HG03103 (cell line): ENCODE data around the gene GREB1L.
"Not testable (repeated sequence)": the region's sequence is repeated elsewhere in the genome, so short reads cannot be mapped to it uniquely, and the experiment has no call there.

Experiments
- ATAC-seq: cut with Tn5 transposase; IDR thresholded peaks from one replicate; pipeline ENCODE4 v1.9.1; 2021; ENCODE audit warnings: low read depth; ENCODE audit not compliant: unreplicated experiment

GREB1L gene

DNA sequence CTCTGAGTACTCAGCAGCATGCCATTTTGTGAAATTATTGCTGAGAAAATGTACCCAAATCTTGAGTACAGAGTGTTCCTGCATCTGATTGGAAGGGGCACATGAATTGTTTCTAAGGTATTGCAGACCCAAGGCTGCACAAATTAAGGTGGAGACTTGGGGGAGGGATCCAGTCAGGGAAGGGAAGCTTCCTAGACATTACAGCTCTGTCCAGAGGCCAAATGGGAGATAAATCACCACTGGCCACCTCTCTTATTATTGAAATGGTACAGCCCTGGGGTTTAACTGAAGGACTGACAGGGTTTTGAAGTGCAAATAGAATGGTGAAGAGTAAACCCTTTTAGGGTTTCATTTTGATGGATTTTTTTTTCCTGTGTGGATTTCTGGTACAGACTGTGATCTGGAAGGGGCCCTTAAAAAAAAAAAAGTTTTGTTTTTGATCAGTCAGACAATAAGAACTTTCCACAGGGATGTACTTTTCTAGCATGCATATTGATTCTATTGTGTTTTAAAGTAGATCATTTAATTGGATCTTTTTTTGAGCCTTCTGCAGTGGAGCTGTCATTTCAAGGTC lies 119.4 kb downstream of the GREB1L start:
- ATAC-seq: no peak

DNA sequence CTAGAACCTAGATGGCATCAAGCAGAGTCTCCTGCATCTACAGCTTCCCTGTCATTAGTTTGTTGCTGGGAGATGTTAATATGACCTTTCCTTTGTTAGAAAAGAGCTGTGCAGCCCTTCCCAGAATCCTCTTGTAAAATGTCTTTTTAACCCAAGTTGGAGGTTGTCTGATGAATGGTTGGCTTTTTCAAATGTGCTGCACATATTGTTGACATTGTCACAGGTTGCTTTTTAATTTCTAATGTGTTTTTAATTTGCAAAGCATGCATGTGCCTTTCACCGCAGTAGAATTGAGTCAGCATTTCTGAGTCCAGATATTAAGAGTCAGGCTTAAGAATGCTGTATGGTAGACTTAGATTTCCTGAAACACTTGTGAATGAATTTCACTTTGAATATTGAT lies 120.8 kb downstream of the GREB1L start:
- no peak for ATAC-seq

DNA sequence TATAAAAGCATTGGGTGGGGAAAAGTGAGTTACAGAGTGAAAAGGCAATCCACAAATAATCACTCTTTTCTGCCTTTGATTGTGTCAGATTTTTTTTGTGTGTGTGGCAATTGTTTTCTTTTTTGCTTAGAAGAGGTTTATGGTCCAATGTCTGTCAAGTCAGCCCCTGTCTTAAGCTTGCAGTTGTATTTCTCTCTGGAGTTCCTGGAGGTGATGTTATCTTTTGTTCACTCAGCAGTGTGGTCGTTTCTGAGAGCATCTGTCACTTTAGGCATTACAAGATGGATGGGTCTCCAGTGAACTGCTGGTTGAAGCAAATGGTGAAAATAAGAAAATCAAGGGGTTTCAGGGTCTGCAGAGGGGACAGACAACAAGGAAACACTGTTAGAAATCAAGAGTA lies 121.3 kb downstream of the GREB1L start:
- ATAC-seq: no peak

DNA sequence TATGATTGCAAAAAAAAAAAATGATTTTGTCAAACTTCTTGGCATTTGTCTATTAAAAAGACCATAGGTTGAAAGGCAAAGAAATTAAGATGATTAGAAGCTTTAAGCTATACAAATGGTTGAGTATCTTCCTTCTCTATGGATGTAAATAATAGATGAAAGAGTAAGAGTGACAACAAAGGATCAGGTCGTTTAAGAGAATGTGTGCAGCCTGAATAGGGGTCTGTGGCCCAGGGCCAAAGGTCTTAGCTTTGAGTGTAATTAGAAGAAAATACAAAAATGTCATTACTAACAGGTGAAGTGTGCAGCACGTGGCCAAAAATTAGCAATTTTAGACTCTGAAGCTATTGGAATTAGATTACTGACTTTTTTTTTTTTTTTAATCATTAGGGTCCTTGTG lies 122.4 kb downstream of the GREB1L start:
- ATAC-seq: no peak

DNA sequence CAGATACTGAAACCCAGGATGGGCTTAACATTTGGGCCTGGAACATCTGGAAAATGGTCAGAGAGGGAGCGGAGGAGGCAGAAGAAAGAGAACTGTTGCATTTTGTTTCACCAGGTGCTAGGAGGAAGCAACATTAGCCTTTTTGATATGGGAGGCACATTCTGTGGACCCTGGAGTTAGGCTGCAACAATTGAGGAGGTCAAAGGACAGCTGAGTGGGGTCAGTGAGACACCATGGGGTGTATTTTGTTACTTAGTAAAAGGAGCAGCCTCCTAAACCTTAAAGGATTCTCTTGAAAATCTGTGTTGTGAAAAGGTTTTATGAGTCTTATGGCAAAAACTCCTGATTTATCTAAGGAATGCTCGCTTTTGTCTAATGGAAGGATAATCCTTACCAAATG lies 124.9 kb downstream of the GREB1L start:
- no peak for ATAC-seq

DNA sequence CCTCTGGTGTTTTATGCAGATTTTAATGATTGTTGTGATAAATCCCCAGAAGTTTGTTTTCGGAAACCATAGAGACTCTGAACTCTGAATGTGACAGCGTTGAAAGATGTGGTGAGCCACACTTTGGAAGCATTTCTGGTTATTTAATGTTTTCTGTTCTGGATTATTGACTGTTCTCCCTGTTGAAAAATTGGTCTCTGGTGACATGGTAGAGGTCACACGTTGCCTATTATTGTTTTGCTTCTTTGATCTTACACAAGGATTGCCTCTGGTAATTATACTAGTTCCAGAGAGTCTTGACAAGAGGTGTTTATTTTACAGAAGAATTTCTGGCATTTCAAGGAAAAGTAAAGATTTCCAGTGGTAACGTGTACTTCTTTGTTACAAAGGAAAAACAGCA lies 127.1 kb downstream of the GREB1L start:
- no peak for ATAC-seq

DNA sequence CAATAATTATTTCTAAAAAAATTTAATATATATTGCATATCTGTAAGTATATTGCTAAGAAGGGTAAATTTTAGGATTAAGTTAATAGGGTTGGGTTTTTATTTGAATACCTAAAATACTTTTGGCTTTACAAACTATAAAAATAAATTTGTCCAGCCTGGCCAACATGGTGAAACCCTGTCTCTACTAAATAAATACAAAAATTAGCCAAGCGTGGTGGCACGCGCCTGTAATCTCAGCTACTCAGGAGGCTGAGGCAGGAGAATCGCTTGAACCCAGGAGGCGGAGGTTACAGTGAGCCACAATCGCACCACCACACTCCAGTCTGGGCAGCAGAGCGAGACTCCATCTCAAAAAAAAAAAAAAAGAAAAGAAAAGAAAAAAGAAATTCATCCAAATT lies 127.6 kb downstream of the GREB1L start:
- ATAC-seq: not testable (repeated sequence)

DNA sequence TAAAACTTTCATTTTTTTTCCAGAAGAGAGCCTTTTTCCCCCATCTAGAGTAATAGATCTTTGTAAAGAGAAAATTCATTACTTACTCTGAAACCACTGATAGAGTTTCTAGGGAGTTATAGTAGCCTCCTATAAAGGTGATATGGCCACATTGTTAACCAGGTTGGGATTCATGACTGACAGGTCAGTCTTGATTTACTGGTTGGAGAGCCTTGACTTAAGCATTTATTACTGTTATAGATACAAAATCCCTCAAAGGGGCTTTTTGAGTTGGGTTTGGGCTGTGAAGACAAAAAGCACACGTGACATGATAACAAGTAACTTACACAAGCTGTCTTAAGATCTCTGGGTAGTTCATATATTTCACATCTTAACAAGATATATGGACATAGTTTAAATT lies 141.0 kb downstream of the GREB1L start:
- ATAC-seq: no peak

DNA sequence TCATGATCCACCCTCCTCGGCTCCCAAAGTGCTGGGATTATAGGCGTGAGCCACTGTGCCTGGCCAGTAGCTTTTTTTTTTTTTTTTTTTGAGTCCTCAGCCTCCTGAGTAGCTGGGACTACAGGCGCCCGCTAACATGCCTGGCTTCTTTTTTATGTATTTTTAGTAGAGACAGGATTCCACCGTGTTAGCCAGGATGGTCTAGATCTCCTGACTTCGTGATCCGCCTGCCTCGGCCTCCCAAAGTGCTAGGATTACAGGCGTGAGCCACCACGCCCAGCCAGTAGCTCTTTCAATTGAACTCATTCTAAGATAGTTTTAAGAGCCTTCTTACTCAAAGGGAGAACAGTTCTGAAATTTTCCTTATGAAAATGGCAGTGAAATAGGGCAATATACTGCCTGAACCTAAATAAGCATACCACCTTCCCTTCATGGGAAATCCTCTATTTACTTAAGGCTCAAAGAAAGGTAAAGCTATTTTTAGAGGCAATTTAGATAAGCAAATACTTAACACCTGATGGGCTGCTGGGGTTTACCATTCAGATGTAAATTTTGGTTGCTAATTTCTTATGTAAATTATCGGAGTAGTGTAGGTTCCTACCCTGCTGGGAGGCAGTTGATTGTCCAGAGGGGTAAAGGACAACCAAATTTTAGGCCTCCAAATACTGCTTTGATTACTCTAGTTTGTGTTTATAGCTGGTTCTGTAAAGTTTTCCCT lies 144.7 kb downstream of the GREB1L start:
- no peak for ATAC-seq

DNA sequence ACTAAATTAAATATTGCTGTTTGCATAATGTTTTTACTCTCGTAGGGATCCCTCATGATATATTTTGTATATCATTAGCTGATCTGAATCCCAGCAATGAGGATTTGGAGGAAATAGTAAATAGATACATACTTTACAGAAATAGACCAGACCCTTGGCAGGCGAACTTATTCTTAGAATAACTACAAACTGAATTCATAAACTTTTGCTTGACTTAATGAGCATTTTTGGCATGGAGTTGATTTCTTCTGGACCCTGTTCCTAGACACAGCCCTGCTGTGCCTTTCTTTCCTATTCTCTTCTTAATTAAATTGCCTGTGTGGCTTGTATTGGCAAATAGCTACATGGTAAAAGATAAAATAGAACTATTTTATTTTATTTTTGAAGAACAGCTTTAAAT lies 145.9 kb downstream of the GREB1L start:
- ATAC-seq: no peak

DNA sequence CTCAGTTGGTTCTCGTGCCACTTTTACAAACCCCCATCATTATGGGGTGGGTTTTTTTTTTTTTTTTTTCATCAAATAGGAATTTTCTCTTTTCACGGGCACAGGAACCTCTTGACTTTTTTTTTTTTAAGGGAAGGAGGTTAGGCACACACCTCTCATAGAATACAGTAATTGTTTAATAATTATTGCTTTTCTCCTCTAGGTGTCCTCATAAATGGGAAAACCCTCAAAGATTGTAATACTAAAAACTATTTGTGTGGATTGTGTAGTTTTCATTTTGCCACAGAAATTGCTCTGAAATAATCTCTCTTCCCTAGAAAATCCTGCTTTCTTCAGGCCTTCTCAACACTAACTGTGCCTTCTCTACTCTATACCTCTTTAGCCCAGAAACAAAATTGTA lies 147.3 kb downstream of the GREB1L start:
- ATAC-seq: no peak

DNA sequence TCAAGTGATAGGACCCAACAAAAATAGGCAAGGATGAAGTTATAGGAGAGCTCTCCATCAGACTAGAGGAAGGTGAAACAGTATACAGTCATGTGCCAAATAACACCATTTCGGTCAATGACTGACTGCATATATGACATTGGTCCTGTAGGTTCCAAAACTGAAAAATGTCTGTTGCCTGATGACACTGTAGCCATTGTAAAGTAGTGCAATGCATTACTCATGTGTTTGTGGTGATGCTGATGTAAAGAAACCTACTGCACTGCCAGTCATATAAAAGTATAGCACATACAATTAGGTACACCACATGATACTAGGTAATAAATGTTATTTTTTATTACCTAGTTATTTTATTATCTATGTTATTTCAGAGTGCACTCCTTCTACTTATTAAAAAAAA lies 147.9 kb downstream of the GREB1L start:
- ATAC-seq: no peak

DNA sequence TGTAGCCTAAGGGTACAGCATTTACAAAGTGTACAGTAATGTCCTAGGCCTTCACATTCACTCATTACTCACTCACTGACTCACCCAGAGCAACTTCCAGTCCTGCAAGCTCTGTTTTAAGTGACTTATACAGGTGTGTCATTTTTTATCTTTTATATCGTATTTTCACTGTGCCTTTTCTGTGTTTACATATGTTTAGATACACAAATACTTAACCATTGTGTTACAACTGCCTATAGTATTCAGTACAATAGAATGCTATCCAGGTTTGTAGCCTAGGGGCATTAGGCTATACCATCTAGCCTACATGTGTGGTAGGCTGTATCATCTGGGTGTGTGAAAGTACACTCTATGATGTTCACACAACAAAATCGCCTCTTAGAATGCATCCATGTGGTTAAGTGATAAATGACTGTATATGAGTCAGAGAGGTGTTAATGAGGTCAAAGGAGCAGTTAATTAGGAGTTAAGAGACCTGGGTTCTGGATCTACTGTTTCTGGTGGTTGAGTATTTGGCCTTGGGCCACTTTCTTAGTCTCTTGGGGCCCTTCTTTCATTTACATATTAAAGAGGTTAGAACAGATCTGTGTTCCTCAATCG lies 149.1 kb downstream of the GREB1L start:
- no peak for ATAC-seq

DNA sequence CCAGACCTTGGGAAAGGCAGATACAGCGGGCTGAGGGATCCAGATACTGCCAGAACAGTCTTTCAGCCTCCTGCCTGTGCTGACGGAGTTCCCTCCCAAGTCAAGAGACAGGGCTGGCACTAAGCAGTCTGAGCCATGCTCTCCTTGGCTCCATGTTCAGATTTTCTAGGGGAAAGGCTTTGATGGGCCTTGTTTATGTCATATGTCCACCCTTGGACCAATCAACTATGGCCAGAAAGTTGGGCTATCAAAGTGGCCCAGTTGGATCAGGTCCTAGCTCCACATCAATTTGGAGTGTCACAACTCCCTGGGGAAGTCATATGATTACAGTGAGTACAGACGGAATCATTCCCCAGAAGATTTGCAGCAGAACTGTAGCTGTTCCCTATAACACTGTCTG lies 152.0 kb downstream of the GREB1L start:
- ATAC-seq: no peak

DNA sequence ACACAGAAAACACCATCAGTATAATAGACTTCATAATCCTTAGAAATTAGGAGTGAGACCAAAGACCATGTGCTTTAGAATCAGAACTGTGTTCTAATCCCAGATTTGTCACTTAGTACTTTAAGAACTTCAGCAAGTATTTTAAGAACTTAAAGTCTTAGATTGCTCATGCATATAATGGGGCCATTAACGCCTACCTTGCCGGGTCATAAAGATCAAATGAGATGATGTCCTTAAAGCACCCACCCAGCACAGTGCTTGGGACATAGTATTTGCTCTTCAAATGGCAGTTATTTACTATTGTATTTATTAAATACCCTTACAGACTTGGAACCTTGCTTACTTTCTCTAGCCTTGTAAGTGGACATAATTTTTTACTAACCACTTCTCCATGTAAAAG lies 156.1 kb downstream of the GREB1L start:
- ATAC-seq: no peak

DNA sequence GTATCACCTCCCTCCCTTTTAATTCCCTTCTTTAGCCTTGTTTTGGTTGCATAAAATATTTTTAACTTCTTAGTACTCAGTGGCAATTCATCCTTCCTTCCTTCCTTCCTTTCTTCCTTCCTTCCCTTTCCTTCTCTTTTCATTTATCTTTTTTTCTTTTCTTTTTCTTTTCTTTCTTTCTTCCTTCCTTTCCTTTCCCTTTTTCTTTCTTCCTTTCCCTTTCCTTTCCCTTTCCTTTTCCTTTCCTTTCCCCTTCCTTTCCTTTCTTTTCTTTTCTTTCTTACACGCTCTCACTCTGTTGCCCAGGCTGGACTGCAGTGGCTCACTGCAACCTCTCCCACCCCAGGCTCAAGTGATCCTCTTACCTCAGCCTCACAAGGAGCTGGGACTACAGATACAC lies 160.2 kb downstream of the GREB1L start:
- no peak for ATAC-seq

DNA sequence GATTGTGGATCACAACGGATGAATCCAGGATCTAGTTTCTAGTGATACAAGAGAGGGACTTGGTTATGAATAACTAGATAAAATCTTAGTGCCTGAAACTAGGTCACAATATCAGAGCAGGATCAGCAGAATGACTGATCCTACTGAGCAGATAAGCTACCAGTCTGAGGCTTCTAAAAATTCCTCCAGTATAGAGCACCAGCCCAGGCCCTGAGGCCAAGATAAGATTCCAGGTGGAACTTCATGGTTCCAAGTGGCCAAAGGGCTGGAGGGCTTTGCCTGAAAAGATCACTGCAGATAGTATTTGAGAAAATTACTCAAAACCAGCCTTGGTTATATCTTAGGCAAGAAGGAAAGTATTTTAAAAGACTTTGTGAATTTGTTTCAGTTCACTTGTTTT lies 162.4 kb downstream of the GREB1L start:
- ATAC-seq: no peak

DNA sequence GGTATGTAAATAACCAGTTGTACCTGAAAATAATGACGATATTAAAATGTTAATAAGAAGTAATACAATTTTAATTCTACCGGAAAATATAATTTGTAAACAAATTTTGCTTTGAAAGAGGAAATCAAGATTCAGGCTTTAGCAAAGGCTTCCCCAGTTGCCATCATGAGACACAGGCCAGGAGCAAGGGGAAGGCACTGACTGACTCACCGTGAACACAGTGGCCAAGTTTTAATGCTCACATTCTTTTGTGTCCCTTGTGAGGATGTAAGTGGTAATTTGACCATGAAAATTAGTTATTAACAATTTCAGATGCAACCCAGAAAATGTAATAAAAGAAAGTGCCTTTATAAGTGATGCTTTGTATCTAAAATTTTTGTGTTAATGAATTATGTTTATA lies 164.1 kb downstream of the GREB1L start:
- ATAC-seq: no peak

DNA sequence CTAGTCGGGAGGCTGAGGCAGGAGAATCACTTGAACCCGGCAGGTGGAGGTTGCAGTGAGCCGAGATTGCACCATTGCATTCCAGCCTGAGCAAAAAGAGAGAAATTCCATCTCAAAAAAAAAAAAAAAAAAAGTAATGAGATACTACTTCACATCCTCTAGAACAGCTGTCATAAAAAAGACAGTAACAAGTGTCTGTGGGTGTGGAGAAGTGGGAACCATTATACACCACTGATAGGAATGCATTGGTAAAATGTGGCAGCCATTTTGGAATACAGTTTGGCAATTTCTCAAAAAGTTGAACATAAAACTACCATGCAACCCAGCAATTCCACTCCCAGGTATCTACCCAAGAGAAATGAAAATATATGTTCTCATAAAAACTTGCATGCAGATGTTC lies 166.6 kb downstream of the GREB1L start:
- no peak for ATAC-seq

DNA sequence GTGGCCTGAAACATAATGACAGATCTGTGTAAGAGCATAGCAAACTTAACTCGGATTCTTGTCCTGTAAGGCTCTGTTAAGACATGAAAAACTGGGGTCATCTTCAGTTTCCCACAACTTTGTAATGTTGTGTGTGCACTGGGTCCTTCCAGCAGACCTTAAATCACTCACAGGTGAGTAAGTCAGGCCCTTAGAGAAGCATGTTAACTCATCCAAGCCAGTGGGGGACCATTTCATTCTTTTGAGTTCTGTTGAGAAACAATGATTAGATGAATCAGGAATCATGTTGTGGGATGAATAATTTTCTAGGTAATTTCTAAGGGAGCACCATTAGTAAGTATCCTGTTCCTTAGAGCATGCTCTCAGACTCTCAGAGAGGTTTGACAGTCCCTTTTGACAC lies 191.4 kb downstream of the GREB1L start:
- no peak for ATAC-seq

DNA sequence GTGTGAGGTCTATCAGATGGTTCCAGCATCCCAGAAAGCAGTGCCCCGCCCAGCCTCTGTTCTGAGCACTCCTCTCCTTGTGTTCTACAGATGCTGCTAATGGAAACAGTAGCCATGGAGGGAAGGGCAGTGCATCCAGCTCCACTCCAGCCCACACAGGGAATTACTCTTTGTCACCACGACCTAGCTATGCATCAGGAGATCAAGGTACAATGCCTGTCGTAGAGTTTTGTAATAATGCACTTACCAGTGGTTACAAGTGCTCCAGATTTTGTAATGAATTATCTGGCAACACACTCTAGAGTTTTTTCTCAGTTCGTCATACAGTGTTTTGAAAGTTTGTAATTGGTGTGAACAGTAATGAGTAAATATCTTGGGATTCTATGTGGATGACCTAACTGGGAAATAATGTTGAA lies 197.4 kb downstream of the GREB1L start:
- no peak for ATAC-seq

DNA sequence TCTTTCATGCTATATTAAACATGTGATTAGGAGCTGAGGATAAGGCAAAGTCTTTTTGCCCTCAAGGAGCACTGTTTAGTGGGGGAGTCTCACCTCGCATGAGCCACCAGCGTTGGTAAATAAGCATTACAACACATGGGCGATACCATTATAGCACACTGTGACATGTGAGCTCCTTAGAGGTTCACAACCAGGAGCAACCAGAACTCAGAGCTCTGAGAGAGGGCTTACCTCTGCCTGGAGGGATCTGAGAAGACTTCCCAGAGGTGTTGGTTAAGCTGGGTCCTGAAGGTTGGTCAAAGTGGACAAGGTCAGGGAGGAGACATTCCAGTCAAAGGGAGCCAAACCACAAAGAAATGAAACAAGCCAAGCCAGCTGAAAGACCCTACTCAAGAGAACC lies 199.6 kb downstream of the GREB1L start:
- ATAC-seq: no peak
